ENCODE results near the gene FGF18.

GRCh38 chr5:171397599-171397998, 21.8 kb upstream of the FGF18 start:
- TF ChIP-seq HDGF (IDR thresholded peaks at IDR 0.05) (no peak), TAF1 (IDR thresholded peaks at IDR 0.05; ENCODE audit: control insufficient read depth, extremely low read depth, insufficient read depth, low read length, severe bottlenecking) (no peak), MYC (IDR thresholded peaks at IDR 0.05; ENCODE audit: low read depth, low read length) (no peak), MYC (CRISPR knock-in tag; IDR thresholded peaks at IDR 0.05; ENCODE audit: borderline replicate concordance, low read depth) (no peak), BDP1 (IDR thresholded peaks at IDR 0.05; ENCODE audit: insufficient read depth, insufficient read length) (no peak), SMARCE1 (IDR thresholded peaks at IDR 0.05) (no peak), GABPA (tag; conservative IDR thresholded peaks at IDR 0.05; ENCODE audit: low read depth) (no peak), SIN3A (IDR thresholded peaks at IDR 0.05; ENCODE audit: borderline replicate concordance in 2 of 2, control insufficient read depth in 1 of 2, low read depth in 2 of 2, low read length in 2 of 2) (no peak), ZNF778 (CRISPR knock-in tag; IDR thresholded peaks at IDR 0.05) (no peak), ZBTB43 (CRISPR knock-in tag; IDR thresholded peaks at IDR 0.05) (no peak), NFATC3 (IDR thresholded peaks at IDR 0.05) (no peak), MLX (CRISPR knock-in tag; conservative IDR thresholded peaks at IDR 0.05) (no peak)
- TF ChIP-seq, protein P1, sequence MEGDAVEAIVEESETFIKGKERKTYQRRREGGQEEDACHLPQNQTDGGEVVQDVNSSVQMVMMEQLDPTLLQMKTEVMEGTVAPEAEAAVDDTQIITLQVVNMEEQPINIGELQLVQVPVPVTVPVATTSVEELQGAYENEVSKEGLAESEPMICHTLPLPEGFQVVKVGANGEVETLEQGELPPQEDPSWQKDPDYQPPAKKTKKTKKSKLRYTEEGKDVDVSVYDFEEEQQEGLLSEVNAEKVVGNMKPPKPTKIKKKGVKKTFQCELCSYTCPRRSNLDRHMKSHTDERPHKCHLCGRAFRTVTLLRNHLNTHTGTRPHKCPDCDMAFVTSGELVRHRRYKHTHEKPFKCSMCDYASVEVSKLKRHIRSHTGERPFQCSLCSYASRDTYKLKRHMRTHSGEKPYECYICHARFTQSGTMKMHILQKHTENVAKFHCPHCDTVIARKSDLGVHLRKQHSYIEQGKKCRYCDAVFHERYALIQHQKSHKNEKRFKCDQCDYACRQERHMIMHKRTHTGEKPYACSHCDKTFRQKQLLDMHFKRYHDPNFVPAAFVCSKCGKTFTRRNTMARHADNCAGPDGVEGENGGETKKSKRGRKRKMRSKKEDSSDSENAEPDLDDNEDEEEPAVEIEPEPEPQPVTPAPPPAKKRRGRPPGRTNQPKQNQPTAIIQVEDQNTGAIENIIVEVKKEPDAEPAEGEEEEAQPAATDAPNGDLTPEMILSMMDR (IDR thresholded peaks at IDR 0.05 in 2 of 3, conservative IDR thresholded peaks at IDR 0.05 in 1 of 3; ENCODE audit: insufficient read depth in 2 of 3, low read depth in 1 of 3, low read length in 3 of 3) = no peak
- TF ChIP-seq, protein P2, sequence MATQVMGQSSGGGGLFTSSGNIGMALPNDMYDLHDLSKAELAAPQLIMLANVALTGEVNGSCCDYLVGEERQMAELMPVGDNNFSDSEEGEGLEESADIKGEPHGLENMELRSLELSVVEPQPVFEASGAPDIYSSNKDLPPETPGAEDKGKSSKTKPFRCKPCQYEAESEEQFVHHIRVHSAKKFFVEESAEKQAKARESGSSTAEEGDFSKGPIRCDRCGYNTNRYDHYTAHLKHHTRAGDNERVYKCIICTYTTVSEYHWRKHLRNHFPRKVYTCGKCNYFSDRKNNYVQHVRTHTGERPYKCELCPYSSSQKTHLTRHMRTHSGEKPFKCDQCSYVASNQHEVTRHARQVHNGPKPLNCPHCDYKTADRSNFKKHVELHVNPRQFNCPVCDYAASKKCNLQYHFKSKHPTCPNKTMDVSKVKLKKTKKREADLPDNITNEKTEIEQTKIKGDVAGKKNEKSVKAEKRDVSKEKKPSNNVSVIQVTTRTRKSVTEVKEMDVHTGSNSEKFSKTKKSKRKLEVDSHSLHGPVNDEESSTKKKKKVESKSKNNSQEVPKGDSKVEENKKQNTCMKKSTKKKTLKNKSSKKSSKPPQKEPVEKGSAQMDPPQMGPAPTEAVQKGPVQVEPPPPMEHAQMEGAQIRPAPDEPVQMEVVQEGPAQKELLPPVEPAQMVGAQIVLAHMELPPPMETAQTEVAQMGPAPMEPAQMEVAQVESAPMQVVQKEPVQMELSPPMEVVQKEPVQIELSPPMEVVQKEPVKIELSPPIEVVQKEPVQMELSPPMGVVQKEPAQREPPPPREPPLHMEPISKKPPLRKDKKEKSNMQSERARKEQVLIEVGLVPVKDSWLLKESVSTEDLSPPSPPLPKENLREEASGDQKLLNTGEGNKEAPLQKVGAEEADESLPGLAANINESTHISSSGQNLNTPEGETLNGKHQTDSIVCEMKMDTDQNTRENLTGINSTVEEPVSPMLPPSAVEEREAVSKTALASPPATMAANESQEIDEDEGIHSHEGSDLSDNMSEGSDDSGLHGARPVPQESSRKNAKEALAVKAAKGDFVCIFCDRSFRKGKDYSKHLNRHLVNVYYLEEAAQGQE (IDR thresholded peaks at IDR 0.05; ENCODE audit: borderline replicate concordance) = no peak
- TF ChIP-seq, protein P2 (CRISPR knock-in tag; IDR thresholded peaks at IDR 0.05; ENCODE audit: low read depth) = no peak
- TF ChIP-seq, protein P3, sequence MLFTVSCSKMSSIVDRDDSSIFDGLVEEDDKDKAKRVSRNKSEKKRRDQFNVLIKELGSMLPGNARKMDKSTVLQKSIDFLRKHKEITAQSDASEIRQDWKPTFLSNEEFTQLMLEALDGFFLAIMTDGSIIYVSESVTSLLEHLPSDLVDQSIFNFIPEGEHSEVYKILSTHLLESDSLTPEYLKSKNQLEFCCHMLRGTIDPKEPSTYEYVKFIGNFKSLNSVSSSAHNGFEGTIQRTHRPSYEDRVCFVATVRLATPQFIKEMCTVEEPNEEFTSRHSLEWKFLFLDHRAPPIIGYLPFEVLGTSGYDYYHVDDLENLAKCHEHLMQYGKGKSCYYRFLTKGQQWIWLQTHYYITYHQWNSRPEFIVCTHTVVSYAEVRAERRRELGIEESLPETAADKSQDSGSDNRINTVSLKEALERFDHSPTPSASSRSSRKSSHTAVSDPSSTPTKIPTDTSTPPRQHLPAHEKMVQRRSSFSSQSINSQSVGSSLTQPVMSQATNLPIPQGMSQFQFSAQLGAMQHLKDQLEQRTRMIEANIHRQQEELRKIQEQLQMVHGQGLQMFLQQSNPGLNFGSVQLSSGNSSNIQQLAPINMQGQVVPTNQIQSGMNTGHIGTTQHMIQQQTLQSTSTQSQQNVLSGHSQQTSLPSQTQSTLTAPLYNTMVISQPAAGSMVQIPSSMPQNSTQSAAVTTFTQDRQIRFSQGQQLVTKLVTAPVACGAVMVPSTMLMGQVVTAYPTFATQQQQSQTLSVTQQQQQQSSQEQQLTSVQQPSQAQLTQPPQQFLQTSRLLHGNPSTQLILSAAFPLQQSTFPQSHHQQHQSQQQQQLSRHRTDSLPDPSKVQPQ (CRISPR knock-in tag; IDR thresholded peaks at IDR 0.05; ENCODE audit: borderline replicate concordance) = no peak
